Measurements from ENCODE around the gene SFTPD.

DNA sequence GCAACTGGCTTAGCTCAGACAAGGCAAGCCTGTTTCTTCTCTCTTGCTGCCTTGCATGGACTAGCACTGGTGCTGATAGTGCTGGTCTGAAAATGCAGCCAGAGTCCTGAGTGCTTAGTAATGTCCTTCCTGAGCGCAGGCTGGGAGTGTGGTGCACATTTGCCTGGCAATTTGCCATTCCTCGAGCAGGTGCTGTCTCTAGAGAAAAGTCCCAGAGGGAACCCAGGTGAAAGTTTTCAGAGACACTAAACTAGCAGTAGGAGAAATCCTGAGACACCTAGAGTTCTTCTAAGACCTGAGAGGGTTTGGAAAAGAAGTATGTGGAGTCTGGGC is 1.9 kb downstream of the SFTPD start:
- TF ChIP-seq, protein P1, sequence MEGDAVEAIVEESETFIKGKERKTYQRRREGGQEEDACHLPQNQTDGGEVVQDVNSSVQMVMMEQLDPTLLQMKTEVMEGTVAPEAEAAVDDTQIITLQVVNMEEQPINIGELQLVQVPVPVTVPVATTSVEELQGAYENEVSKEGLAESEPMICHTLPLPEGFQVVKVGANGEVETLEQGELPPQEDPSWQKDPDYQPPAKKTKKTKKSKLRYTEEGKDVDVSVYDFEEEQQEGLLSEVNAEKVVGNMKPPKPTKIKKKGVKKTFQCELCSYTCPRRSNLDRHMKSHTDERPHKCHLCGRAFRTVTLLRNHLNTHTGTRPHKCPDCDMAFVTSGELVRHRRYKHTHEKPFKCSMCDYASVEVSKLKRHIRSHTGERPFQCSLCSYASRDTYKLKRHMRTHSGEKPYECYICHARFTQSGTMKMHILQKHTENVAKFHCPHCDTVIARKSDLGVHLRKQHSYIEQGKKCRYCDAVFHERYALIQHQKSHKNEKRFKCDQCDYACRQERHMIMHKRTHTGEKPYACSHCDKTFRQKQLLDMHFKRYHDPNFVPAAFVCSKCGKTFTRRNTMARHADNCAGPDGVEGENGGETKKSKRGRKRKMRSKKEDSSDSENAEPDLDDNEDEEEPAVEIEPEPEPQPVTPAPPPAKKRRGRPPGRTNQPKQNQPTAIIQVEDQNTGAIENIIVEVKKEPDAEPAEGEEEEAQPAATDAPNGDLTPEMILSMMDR (conservative IDR thresholded peaks at IDR 0.05; ENCODE audit: low read depth, low read length) = no peak
- no peak for TF ChIP-seq EZH2 (IDR thresholded peaks at IDR 0.05; ENCODE audit: borderline replicate concordance, low read depth, low read length, poor library complexity, severe bottlenecking)

All from A673 (cell line).